GM21529 (cell line): ENCODE results near the gene MBL2.

Experiments used
- ATAC-seq: cut with Tn5 transposase; IDR thresholded peaks from one replicate; pipeline ENCODE4 v1.9.1; 2021; ENCODE audit not compliant: unreplicated experiment

MBL2 gene

GRCh38 chr10:52740913-52741675 lies 31.5 kb downstream of the MBL2 start:
- ATAC-seq = peak; percentile 60

- no peak for ATAC-seq
Observed at GRCh38 chr10:52740155-52740549, 32.4 kb downstream of the MBL2 start.

- ATAC-seq = no peak
Observed at GRCh38 chr10:52739380-52740154, 33.0 kb downstream of the MBL2 start.

DNA sequence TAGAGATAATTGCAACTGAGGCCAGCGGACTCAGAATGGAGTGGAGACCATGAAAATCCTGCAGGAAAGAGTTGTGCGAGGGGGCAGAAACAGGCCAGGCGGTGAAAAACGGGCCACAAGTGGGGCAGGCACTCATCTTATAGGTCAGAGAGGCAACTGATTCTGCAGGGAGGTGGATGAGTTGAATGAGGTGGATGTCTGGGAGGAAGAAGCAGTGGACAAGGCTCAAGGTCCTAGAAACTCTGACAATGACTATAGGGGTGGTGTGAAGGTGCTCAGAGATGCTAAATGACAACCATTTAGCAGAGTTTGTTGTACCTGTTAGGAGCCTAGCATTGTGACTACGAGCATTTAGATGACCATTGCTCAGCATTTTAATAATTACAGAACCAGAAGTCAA lies 33.6 kb downstream of the MBL2 start:
- no peak for ATAC-seq

DNA sequence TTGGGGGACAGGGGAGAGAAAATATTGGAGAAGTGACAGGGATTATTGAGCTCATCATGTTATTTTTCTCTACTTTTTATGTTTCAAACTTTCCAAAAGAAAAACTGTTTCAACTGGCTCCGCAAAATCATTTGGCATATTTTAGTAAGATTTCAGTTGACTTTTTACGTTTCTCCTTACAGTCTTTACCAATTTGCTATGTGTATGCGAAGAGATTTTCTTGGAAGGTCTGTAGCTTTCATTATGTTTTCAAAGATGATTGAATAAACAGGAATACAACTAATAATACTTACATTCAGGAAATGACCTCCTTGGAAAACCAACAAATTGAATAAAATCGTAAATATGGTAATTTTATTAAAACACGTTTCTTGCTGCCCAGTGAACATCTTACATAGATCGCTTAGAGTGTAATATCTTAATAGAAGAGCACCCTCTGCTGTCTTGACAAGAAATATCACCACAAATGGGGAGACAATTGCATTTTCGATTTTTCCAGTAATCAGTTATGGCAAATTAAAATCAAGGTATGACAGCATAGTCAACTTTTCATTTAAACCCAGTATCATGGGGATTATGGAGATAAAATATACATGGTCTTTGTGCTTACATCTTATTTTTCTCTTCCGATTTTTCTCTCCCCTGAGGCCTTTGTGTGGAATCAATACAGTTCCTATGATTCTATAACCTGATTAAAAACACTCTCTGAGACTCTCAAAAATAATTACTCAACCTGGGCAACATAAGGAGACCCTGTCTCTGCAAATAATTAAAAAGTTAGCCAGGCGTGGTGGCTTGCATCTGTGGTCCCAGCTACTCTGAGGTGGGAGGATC lies 43.1 kb downstream of the MBL2 start:
- no peak for ATAC-seq

DNA sequence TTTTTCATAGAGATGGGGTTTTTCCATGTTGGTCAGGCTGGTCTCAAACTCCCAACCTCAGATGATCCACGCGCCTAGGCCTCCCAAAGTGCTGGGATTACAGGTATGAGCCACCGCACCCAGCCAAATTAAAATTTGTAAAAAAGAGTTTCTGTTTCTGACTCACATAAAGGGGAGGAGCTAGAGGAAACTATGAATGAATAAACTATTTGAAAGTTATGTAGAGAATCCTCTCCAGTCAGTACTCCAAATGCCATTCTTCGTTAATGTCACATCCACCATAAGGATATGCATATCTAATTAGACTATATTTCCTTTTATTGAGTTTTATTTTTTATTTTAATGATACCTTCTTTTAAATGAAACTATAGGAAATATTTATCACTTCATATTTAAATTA lies 52.6 kb downstream of the MBL2 start:
- ATAC-seq = no peak
